HCT116 (cell line): Measurements from ENCODE around the gene GFOD2. TPM values are rescaled to one million over a fixed set of nuclear protein-coding genes. Genes with fewer than 3 reads are reported as not detected.

Experiments
- ATAC-seq: fragments of 200-7000 bp; cut with Tn5 transposase; 2 replicates; pipeline ENCODE4 v1.9.1; 2020; ENCODE audit warnings: mild to moderate bottlenecking, moderate library complexity
- BruUV-seq: library from RNA; stranded (reverse); fragments of 400-500 nt; replicated peaks from 2 replicates; lab custom pipeline; 2021; lab: Mats Ljungman, UMichigan
- CTCF ChIA-PET: fragments of 300-600 bp; sonication (Branson Sonifier 250); formaldehyde crosslinking; loops from one replicate; lab custom pipeline; 2021; ENCODE audit warnings: antibody characterized with exemption; lab: Charles Lee
- POLR2A ChIA-PET: fragments of 300-600, 350-600 bp; sonication (Branson Sonifier 250); formaldehyde crosslinking; loops from one replicate; lab custom pipeline; 2021; ENCODE audit warnings: antibody characterized with exemption; lab: Charles Lee
- RAD21 ChIA-PET, 2 experiments: fragments of 300-600 bp; sonication (Branson Sonifier 250); formaldehyde crosslinking; loops; one replicate each; lab custom pipeline; 2023; ENCODE audit warnings: low total read pairs in 2 of 2; ENCODE audit not compliant: uncharacterized antibody in 2 of 2, unreplicated experiment in 2 of 2, low non-redundant PET in 1 of 2; lab: Charles Lee
- DNase-seq: peaks from one replicate; pipeline ENCODE4 v3.0.0-alpha.2; 2010; ENCODE audit warnings: low read depth, low spot score
- H2AFZ ChIP-seq: fragments of 200-600 bp; shearing (Covaris generic), sonication (generic); 2 replicates; pipeline ENCODE4 v1.6.1; 2017; ENCODE audit warnings: low read depth, mixed run types, mixed read lengths, antibody characterized with exemption, low read length; ENCODE audit not compliant: poor library complexity, severe bottlenecking
- H3K27ac ChIP-seq: 2 replicates; pipeline ENCODE4 v1.5.1; 2012; ENCODE audit warnings: low read depth, low read length
- H3K27me3 ChIP-seq: fragments of 200-600 bp; sonication (generic); 2 replicates; pipeline ENCODE4 v1.6.1; 2016; ENCODE audit warnings: mixed run types, low read length, mixed read lengths; ENCODE audit not compliant: insufficient read depth
- H3K36me3 ChIP-seq, 2 experiments: fragments of 200-500 bp in 1 of 2; fragments of 200-600 bp in 1 of 2; sonication (Bioruptor generic) in 1 of 2; sonication (generic) in 1 of 2; 2 replicates each; pipeline versions ENCODE4 v1.5.1 to v1.6.1; 2014 to 2016; ENCODE audit warnings: low read length in 2 of 2, inconsistent platforms in 1 of 2, mixed read lengths in 1 of 2, mixed run types in 1 of 2; ENCODE audit not compliant: insufficient read depth in 2 of 2, control insufficient read depth in 1 of 2
- H3K4me1 ChIP-seq, 2 experiments: fragments of 200-600 bp in 1 of 2; sonication (generic) in 1 of 2; 2 replicates each; pipeline versions ENCODE4 v1.5.1 to v1.6.1; 2012 to 2017; ENCODE audit warnings: low read length in 2 of 2, inconsistent platforms in 1 of 2, mild to moderate bottlenecking in 1 of 2, mixed read lengths in 1 of 2, mixed run types in 1 of 2, moderate library complexity in 1 of 2; ENCODE audit not compliant: insufficient read depth in 2 of 2, control insufficient read depth in 1 of 2
- H3K4me2 ChIP-seq: fragments of 200-600 bp; sonication (generic); 2 replicates; pipeline ENCODE4 v1.6.1; 2017; ENCODE audit warnings: mixed run types, low read length, mixed read lengths
- H3K4me3 ChIP-seq, 2 experiments: fragments of 200-600 bp in 1 of 2; sonication (generic) in 1 of 2; replicated peaks in 1 of 2; 2 replicates each; pipeline ENCODE4 v1.5.1; 2011 to 2016; ENCODE audit warnings: low read length in 2 of 2, control low read depth in 1 of 2, low read depth in 1 of 2, mild to moderate bottlenecking in 1 of 2, mixed read lengths in 1 of 2, mixed run types in 1 of 2
- H3K79me2 ChIP-seq: fragments of 200-600 bp; sonication (generic); 2 replicates; pipeline ENCODE4 v1.6.1; 2017; ENCODE audit warnings: mild to moderate bottlenecking, mixed run types, low read length, moderate library complexity, mixed read lengths; ENCODE audit not compliant: insufficient read depth
- H3K9ac ChIP-seq: fragments of 200-600 bp; sonication (generic); 2 replicates; pipeline ENCODE4 v1.6.1; 2016; ENCODE audit warnings: low read length, mixed read lengths
- H3K9me2 ChIP-seq: fragments of 200-600 bp; sonication (generic), shearing (Covaris generic); 2 replicates; pipeline ENCODE4 v1.6.1; 2017; ENCODE audit warnings: mixed run types, mild to moderate bottlenecking, moderate library complexity; ENCODE audit not compliant: insufficient read depth
- H3K9me3 ChIP-seq, 2 experiments: fragments of 200-500 bp in 1 of 2; fragments of 200-600 bp in 1 of 2; sonication (Bioruptor generic) in 1 of 2; sonication (generic) in 1 of 2; 2 replicates each; pipeline ENCODE4 v1.6.1; 2014 to 2017; ENCODE audit warnings: low read length in 2 of 2, mixed read lengths in 2 of 2, inconsistent platforms in 1 of 2, low read depth in 1 of 2, mild to moderate bottlenecking in 1 of 2, mixed run types in 1 of 2, moderate library complexity in 1 of 2; ENCODE audit not compliant: control insufficient read depth in 1 of 2, insufficient read depth in 1 of 2
- H4K20me1 ChIP-seq: fragments of 200-600 bp; sonication (generic), shearing (Covaris generic); 2 replicates; pipeline ENCODE4 v1.6.1; 2017; ENCODE audit warnings: mixed run types, mild to moderate bottlenecking, moderate library complexity; ENCODE audit not compliant: insufficient read depth
- ATF3 ChIP-seq: IDR thresholded peaks from 2 replicates; pipeline ENCODE4 v1.6.1; 2012
- CEBPB ChIP-seq: IDR thresholded peaks from 2 replicates; pipeline ENCODE4 v1.6.1; 2012; ENCODE audit warnings: low read depth
- CTCF ChIP-seq, 3 experiments: fragments of 200-600 bp in 1 of 3; sonication (generic) in 1 of 3; IDR thresholded peaks in 2 of 3; conservative IDR thresholded peaks in 1 of 3; 2 replicates each; pipeline ENCODE4 v1.5.1; 2012 to 2017; ENCODE audit warnings: low read depth in 2 of 3, low read length in 2 of 3, antibody characterized with exemption in 1 of 3, borderline replicate concordance in 1 of 3, control low read depth in 1 of 3, mild to moderate bottlenecking in 1 of 3, mixed read lengths in 1 of 3, mixed run types in 1 of 3, moderate library complexity in 1 of 3; ENCODE audit not compliant: insufficient read depth in 1 of 3
- EGR1 ChIP-seq: IDR thresholded peaks from 2 replicates; pipeline ENCODE4 v1.6.1; 2012; ENCODE audit warnings: low read depth
- ELF1 ChIP-seq: IDR thresholded peaks from 2 replicates; pipeline ENCODE4 v1.6.1; 2012; ENCODE audit warnings: low read depth, borderline replicate concordance
- EZH2phosphoT487 ChIP-seq: fragments of 200-600 bp; IDR thresholded peaks from 2 replicates; pipeline ENCODE4 v1.6.1; 2018; ENCODE audit warnings: antibody characterized with exemption, borderline replicate concordance
- JUND ChIP-seq: IDR thresholded peaks from 2 replicates; pipeline ENCODE4 v1.6.1; 2012
- MAX ChIP-seq: IDR thresholded peaks from 2 replicates; pipeline ENCODE4 v1.6.1; 2012
- POLR2A ChIP-seq: IDR thresholded peaks from 2 replicates; pipeline ENCODE4 v1.7.0; 2011; ENCODE audit warnings: borderline replicate concordance; ENCODE audit not compliant: insufficient read depth, insufficient read length; ENCODE audit errors: extremely low read depth
- POLR2AphosphoS5 ChIP-seq: IDR thresholded peaks from 2 replicates; pipeline ENCODE4 v1.6.1; 2011; ENCODE audit warnings: mild to moderate bottlenecking, low read depth, low read length, moderate library complexity
- RAD21 ChIP-seq: IDR thresholded peaks from 2 replicates; pipeline ENCODE4 v1.6.1; 2012; ENCODE audit warnings: low read depth, mild to moderate bottlenecking
- SIN3A ChIP-seq: IDR thresholded peaks from 2 replicates; pipeline ENCODE4 v1.6.1; 2012; ENCODE audit warnings: low read depth
- SRF ChIP-seq: IDR thresholded peaks from 2 replicates; pipeline ENCODE4 v1.6.1; 2012; ENCODE audit warnings: low read depth
- YY1 ChIP-seq: IDR thresholded peaks from 2 replicates; pipeline ENCODE4 v1.6.1; 2011; ENCODE audit warnings: low read length, low read depth, moderate library complexity, mild to moderate bottlenecking; ENCODE audit not compliant: insufficient replicate concordance; ENCODE audit errors: extremely low read depth
- ZBTB33 ChIP-seq: IDR thresholded peaks from 2 replicates; pipeline ENCODE4 v1.6.1; 2011; ENCODE audit warnings: mild to moderate bottlenecking, low read length, moderate library complexity; ENCODE audit not compliant: insufficient replicate concordance; ENCODE audit errors: extremely low read depth
- ZFX ChIP-seq: fragments of 450-650 bp; IDR thresholded peaks from 2 replicates; pipeline ENCODE4 v1.6.1; 2017
- ZNF274 ChIP-seq: fragments of 200-500 bp; sonication (Bioruptor generic); IDR thresholded peaks from 2 replicates; pipeline ENCODE4 v1.6.1; 2014; ENCODE audit warnings: mild to moderate bottlenecking, low read depth, low read length, inconsistent platforms
- intact Hi-C: fragments of 100-400 bp; cut with micrococcal nuclease; formaldehyde crosslinking; loops from 2 replicates; pipeline ENCODE4 v1.10.0; 2022
- total RNA-seq: library from RNA; stranded (reverse); gene quantifications from one replicate; pipeline ENCODE4 v1.2.1, GENCODE V29; 2021; ENCODE audit not compliant: unreplicated experiment

GFOD2 gene
- total RNA-seq, 1 experiment from 2014 or later: 17.4 TPM

- H4K20me1 ChIP-seq: 0 out of 2 replicates have a peak, but pooled peaks cover 3% of the 10 kb centered on the region
- no peak overlapping the region for H3K4me2 ChIP-seq
- no peak for ATAC-seq
- H3K79me2 ChIP-seq: peaks cover 62% of the 10 kb centered on the region
- H3K27me3 ChIP-seq: no peaks in the 10 kb centered on the region
- no peaks in the 10 kb centered on the region for H3K4me1 ChIP-seq
- no peak overlapping the region for H3K27ac ChIP-seq
- ChIA-PET CTCF (interaction anchor here (0.6 kb wide), 1 partner anchor 157 kb away, joined by 3 read pairs; no protein-coding TSS in a partner anchor), RAD21 (no interaction called here)
- no peak overlapping the region for H3K4me3 ChIP-seq
- no peak for TF ChIP-seq ATF3
- no peak for TF ChIP-seq YY1
- TF ChIP-seq ZNF274: no peak
- no peak for TF ChIP-seq ZFX
- no peak for TF ChIP-seq ELF1
- TF ChIP-seq JUND: no peak
- no peak for TF ChIP-seq POLR2AphosphoS5
- TF ChIP-seq, all 23 proteins: peak for 0
- intact Hi-C loops: no loop called here
- POLR2A ChIA-PET: no interaction called here
- Histone ChIP-seq H3K36me3 (no peaks in the 10 kb centered on the region), H3K9ac (no peak overlapping the region), H3K9me2 (no peaks in the 10 kb centered on the region), H2AFZ (no peak overlapping the region), H3K9me3 (no peaks in the 10 kb centered on the region)
- DNase-seq: no peak
- no TSS peak for BruUV-seq
These were observed 10.7 kb downstream of the GFOD2 start for GRCh38 chr16:67708368-67708771.

GRCh38 chr16:67707790-67708189 is 11.3 kb downstream of the GFOD2 start:
- Histone ChIP-seq H3K79me2 (peaks cover 61% of the 10 kb centered on the region), H3K9me3 (no peaks in the 10 kb centered on the region), H3K27ac (no peak overlapping the region), H3K27me3 (no peaks in the 10 kb centered on the region), H3K4me3 (no peak overlapping the region), H3K9ac (no peak overlapping the region), H3K9me2 (no peaks in the 10 kb centered on the region), H4K20me1 (0 out of 2 replicates have a peak, but pooled peaks cover 3% of the 10 kb centered on the region), H2AFZ (no peak overlapping the region), H3K36me3 (no peaks in the 10 kb centered on the region), H3K4me2 (no peak overlapping the region), H3K4me1 (no peaks in the 10 kb centered on the region)
- RAD21 ChIA-PET: no interaction called here
- BruUV-seq: no TSS peak
- intact Hi-C loops: no loop called here
- no peak for ATAC-seq
- DNase-seq: no peak
- CTCF ChIA-PET: no interaction called here
- POLR2A ChIA-PET: no interaction called here
- TF ChIP-seq EZH2phosphoT487 (no peak), ZFX (no peak), EGR1 (no peak), POLR2A (no peak), SRF (no peak), ZBTB33 (no peak), MAX (no peak), JUND (no peak), POLR2AphosphoS5 (no peak), RAD21 (no peak), YY1 (no peak), ELF1 (no peak), CEBPB (no peak), CTCF (IDR thresholded peaks at IDR 0.05 in 2 of 3, conservative IDR thresholded peaks at IDR 0.05 in 1 of 3; ENCODE audit: borderline replicate concordance in 1 of 3, insufficient read depth in 1 of 3, low read depth in 2 of 3, low read length in 2 of 3) (no peak), SIN3A (no peak)
